Stimulated activated CD4-positive, alpha-beta T cell treated with anti-CD3 and anti-CD28 coated beads, Interleukin-12 subunit alpha, Interleukin-12 subunit beta, amount 100 ng/mL, for 48 hours (primary cell): ENCODE measurements around the gene FES.
"Not testable (repeated sequence)": the region's sequence is repeated elsewhere in the genome, so short reads cannot be mapped to it uniquely, and the experiment has no call there.

Experiments used
- DNase-seq, 3 donors: peaks; one replicate each; pipeline ENCODE4 v3.0.0-alpha.2; 2020; ENCODE audit warnings: low read depth in 2 of 3, low spot score in 1 of 3

Gene FES

DNA sequence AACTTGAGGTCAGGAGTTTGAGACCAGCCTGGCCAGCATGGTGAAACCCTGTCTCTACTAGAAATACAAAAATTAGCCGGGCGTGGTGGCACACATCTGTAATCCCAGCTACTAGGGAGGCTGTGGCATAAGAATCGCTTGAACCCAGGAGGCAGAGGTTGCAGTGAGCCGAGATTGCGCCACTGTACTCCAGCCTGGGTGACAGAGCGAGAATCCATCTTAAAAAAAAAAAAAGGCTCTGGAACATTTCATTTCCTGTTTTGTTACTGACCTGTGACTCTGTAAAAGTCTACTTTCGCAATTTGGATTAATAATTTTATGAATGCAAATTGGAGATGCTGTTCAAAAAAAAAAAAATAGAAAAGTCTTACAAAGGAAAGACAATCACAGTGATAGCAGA, 43.8 kb downstream of the FES start:
- not testable (repeated sequence) for DNase-seq

DNA sequence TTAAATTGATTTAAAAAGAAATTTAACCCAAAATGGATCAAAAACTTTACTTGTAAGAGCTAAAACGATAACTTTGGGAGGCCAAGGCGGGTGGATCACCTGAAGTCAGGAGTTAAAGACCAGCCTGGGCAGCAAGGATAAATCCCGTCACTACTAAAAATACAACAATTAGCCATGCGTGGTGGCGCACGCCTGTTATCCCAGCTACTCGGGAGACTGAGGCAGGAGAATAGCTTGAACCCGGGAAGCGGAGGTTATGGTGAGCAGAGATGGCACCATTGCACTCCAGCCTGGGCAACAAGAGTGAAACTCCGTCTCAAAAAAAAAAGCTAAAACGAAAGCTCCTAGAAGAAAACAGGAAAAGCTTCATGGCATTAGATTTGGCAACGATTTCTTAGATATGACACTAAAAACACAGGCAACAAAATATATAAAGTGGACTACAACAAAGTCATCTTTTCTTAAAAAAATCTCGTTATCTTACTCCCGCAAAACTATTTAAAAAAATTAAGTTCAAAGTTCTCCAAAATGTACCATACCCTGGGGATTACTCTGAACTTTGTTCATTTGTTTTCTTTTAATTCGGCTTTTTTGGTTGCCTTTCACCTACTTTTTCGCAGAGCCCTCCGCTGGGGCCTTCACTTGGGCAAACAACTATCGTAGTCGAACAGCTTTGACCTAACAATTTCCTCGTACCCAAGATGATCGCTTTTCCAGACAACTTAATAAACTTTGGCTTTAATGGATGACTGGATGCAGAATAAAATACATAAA, 45.1 kb downstream of the FES start:
- no peak for DNase-seq

DNA sequence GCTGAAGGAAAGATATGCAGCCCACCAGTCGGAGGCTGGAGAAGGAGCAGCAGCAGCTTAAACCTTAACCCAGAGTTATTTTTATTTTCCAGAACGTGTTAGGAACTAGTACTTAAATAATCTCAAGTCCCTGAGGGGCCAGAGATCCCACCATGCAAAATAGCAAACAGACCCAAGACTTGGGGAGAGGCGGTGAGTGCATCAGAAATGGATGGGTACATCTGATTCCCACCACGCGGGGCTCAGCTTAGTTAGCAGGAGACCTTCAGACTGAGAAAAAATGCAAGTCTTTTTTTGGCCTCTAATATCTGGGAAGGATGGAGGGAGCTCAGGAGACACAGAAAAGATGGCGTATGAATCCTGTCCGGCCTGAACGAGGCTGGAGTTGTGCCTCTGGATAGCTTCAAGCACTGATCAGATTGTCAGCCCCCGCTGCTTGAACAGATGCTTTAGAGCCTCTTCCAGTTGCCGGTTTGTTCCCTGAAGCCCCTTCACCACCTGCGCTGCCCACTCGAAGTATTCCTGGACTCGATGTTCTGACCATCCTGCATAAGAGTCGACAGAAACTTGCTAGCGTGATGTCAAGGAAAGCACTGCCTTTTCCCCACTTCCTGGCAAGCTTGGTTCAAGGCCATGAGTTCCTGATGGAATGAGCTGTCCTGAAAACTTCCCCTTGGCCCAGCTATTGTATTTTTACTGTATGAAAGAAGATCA, 46.7 kb downstream of the FES start:
- no peak for DNase-seq

DNA sequence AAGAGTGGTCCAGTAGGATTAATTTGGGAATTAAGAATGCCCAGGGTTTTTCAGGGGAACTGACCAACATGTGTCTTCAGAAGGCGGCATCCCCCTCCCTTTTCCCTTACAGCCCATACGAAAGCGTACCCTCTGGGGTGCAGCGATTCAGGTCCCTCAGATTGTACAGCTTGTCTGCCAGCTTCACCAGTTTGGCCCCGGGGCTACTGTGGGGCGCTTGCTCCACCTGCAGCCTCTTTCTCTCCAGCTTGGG, 47.2 kb downstream of the FES start:
- DNase-seq: no peak

DNA sequence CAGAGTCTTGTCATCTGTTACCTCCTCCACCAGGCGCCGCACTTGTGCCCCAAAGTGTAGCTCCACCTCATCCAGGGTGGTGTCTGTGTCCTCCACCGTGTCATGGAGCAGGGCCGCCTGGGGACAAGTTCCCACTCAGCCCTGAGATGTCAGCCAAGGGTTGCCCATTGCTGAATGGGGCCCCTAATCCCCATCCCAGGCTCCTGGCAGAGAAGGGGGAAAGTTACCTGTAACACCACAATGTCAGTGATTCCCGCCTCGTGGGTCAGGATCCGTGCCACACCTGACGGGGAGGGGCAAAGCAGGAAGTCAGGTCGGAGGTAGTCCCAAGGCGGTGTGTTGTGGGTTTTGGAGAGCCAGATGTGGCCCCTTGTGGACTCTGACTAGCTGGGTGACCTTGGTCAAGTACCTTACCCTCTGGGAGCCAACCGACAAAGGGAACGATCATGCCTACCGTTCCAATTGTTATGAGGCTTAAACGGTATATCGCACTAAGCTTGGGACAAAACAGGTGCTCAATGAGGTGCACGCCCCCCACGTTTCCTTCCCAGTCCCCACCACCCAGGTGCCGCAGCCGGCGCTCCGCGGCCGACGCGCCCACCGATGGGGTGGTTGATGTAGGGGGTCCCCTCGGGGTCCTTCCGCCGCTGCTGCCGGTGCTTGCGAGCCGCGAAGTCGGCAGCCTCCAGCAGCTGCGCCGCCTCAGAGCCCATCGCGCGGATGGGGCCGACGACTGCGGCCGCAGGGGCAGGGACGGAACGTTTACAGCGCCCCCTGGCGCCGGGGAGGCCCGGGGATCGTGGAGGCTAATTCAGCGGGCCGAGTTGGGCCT, 47.7 kb downstream of the FES start, which contains the start of gene HDDC3:
Gene HDDC3, minus strand, starts transcription at position 722 of the 832 bp plus-strand sequence. Its CDS starts 9 bp downstream, at position 713.
- peak; percentile 82 to 95 (median 90) for DNase-seq

DNA sequence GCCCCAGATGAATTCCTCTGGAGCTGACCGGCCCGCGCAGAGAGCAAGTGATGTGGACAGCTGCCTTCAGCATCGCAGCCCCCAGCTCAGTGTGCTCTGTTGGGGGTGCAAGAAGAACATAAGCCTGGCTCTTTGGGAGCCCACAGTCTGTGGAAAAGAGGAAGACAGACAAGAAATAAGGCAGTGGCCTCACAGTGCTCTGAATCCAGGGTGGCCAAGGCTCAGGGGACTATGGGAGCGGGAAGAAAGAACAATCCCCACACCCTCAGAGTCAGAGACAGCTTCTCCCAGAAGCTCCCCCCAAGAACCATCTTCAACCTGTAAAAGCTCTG, 48.3 kb downstream of the FES start:
- no peak for DNase-seq

DNA sequence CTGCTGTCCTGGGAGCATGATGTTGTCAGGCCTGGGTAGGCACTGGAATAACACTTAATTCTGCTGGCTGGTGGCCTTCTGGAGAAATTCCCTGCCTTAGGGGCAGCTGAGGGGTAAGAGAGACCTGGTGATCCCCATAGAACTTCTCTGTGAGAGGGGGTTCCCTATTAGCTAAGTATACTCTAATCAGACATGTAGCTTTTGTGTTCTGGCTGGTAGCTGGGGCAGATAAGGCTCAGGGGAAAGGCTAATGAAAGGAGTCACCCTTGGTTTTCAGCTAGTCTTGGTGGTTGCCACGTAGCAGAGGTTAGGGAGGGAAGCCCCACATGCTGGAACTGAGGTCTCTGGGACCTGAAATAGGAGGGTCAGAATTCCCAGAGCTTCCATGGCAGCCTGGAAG, 49.0 kb downstream of the FES start:
- DNase-seq: no peak

DNA sequence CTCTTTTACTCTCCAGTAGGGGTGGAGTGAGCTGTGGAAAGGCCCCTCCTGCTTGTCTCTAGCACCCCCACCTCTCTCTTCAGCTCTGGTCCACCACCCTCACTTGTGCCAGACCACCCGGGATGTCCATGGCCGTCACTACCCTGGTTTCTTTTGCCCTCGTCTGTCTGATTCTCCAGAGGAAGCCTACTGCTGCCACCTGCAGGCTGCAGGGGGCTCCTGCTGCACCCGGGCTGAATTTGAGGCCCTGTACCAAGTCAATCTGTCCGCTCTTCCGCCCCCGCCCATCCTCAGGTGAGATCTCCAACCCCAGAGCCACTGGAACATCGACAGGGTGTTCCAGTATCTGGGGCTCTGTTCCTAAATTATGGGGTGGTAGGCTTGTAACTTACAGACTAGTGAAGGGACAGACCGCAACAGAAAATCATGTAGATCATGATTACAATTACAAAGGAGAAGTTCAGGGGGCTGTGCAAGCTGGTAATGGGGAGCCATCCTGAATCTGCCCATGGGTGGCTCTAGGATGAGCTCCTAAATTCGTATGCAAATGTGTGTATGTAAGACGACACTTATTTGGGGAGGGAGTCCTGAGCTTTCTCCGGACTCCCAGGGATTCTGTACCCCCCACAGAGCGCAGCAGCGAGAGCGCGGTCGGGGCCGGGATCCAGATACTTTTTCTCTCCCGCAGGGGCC, 50.1 kb downstream of the FES start:
- peak; percentile 81 to 85 (median 83) for DNase-seq

DNA sequence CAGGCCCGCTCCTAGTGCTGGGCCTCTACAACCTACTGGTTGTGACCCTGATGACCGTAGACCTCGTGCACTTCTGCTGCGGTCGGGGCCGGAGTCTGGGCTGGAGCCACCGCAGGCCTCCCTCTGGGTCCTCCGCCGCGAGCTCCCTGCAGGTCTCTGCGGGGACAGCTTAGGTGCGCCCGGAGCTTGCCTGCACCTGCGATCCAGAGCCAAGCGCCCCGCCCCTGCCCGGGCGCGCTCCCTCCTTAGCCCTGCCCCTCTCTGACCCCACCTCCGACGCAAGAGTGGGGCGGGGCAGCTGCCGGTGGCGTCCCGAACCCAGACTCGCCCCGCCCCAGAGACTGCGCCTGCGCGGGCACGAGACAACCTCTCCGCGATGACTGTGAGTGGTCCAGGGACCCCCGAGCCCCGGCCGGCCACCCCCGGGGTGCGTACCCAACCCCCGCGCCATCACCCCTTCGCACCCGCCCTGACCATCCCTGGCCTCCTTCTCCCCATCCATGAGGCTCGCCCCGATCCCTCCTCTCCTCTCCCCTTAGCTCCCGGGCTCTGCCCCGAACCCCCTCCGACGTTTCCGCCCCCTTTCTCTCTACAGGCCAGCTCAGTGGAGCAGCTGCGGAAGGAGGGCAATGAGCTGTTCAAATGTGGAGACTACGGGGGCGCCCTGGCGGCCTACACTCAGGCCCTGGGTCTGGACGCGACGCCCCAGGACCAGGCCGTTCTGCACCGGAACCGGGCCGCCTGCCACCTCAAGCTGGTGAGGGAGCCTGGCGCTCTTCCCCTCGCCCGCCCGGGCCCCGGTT, 50.8 kb downstream of the FES start, which contains the start of gene UNC45A:
Gene UNC45A, plus strand, starts transcription at position 337 of the 803 bp plus-strand sequence. Its CDS starts 40 bp downstream, at position 377.
- peak; percentile 86 to 97 (median 93) for DNase-seq

DNA sequence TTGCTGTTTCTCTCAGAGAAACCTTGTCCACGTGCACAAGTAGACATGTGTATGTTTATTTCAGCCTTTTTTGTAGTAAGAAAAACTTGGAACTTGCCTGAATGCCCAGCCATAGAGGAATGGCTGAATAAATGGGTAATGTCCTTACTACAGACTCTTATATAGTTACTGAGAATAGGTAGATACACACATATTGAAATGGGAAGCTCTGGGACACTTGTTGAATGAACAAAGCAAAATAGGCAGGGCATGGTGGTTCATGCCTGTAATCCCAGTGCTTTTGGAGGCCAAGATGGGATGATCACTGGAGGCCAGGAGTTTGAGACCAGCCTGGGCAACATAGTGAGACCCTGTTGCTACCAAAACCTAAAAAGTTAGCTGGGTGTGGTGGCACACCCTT, 52.5 kb downstream of the FES start:
- no peak for DNase-seq

DNA sequence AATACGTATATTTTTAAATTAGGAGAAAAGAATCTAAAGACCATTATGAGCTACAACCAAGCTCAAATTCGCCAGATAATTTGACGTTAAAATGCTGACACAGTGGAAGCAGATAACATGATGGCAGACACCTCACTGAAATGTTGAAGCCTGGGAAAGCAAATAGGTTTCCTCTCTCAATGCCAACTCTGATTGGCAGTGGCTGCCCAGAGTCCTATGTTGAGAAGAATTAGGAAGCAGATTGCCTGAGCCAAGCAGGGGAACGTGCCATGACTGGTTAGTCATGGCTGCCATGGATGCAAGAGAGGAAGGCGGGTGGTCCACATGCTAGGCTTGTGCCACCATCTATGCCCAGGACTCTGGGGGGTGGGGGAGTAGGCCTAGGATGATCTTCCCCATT, 54.0 kb downstream of the FES start:
- no peak for DNase-seq

DNA sequence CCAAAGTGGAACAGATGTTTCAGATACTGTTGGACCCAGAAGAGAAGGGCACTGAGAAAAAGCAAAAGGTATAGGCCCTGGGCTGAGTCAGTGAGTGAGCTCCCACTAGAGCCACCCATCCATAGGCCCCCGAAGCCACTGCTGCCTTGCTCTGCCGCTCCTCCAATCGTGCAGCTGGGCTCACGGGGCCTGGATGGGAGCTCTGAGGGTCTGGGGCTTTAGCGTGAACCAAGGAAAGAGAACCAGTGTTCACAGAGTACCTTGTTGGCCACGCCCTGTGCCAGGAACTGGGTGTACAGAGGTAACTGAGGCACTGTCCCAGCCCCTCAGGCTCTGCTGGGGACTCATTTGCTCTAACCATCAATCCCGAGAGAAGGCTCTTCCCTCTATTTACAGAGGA, 55.5 kb downstream of the FES start:
- no peak for DNase-seq

DNA sequence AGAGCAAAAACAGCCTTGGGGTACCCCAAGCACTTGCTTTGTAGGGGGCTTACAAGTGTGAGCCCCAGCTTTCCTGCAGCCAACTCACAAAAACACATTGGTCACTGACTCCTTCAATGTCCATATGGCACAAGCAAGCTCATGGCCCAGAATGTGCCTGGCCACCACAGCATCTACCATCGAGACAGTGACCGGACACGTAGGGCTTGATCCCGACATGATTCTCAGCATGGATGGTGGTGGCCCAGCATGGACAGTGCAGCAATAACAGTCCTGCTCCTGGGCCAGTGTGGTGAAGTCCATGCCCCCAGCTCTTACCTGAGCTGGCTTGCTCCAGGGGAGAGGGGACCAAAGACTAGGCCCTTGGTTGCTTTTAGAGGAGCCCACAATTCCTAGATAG, 56.7 kb downstream of the FES start:
- no peak for DNase-seq

DNA sequence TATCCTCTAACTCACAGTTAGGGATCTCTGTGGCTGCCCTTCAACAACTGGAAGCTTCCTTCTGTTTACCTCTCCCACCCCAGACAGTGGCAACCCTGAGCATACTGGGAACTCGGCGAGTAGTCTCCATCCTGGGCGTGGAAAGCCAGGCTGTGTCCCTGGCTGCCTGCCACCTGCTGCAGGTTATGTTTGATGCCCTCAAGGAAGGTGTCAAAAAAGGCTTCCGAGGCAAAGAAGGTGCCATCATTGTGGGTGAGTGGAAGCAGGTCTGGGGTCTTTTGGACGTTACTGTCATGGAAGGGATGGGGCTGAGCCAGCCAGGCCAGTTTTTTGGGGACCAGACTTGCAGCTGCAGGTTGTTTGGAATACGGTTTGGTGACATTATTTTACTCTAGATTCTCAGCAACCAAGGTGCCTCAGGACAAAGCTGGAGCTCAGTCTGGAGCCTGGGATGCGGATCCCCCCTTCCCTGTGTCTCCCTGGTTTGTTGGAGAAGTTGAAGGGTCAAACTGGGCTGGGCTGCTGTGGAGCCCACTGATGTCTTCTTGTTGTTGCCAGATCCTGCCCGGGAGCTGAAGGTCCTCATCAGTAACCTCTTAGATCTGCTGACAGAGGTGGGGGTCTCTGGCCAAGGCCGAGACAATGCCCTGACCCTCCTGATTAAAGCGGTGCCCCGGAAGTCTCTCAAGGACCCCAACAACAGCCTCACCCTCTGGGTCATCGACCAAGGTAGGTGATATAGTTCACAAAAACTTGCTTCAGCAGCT, 58.2 kb downstream of the FES start:
- DNase-seq: no peak

DNA sequence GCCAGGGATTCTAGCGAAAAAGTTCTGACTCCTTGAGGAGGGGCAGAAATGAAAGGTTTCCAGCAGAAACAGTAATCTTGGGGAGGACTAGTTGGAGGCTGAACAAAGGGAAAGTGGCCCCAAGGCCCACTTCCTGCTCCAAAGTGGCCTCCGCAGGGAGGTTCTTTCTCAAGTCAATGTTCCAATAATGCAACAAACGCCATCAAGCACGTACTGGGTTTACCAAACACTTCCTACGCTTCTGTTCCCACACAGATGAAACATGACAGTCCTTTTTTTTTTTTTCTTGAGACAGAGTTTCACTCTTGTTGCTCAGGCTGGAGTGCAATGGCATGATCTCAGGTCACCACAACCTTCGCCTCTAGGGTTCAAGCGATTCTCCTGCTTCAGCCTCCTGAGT, 60.8 kb downstream of the FES start:
- DNase-seq: no peak
